OCI-M2 (cell line): Measurements from ENCODE around the gene RPS3.
"Not testable (repeated sequence)": the region's sequence is repeated elsewhere in the genome, so short reads cannot be mapped to it uniquely, and the experiment has no call there.

Source experiments
- DNase-seq: peaks from one replicate; lab custom pipeline; 2025; ENCODE audit not compliant: unreplicated experiment; lab: John Stamatoyannopoulos, UW

The RPS3 gene

DNA sequence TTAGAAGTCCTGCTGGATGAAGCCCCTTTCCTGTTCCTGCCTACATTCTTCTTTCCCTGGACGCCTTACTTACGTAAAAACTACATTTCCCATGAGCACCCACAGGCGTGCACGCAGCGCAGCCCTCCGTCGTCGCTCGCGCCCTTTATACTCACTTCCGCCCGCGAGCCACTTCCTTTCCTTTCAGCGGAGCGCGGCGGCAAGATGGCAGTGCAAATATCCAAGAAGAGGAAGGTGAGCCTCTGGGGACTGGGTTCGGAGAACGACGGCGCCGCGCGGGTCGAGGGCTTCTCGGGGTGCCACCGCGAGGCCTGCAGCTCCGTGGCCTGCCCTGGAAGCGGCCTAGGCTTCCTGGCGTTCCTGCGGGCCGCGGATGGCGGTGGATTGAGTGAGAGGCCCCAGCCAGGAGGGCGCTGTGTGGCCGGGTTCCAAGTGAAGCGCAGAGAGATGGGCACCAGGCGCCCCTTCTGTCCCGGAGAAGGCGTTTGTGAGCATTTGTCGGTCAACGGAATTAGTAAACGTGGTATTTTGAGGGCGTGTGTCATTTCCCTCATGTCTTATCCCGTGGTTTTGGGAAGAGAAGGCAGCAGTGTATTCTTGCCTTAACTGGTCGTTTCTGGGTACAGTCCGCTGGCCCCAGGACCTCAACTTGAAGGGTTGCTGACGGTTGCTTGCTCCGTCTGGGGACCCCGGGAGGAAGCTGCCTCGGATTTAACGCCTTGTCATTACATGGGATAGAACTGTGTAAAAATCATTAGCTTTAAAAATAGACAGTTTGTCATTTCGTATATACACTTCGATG, at the start of gene RPS3:
Gene RPS3 (plus strand): TSS at position 175 of the 802 bp plus-strand sequence. CDS start 30 bp downstream, at position 205.
- peak; percentile 29 for DNase-seq

DNA sequence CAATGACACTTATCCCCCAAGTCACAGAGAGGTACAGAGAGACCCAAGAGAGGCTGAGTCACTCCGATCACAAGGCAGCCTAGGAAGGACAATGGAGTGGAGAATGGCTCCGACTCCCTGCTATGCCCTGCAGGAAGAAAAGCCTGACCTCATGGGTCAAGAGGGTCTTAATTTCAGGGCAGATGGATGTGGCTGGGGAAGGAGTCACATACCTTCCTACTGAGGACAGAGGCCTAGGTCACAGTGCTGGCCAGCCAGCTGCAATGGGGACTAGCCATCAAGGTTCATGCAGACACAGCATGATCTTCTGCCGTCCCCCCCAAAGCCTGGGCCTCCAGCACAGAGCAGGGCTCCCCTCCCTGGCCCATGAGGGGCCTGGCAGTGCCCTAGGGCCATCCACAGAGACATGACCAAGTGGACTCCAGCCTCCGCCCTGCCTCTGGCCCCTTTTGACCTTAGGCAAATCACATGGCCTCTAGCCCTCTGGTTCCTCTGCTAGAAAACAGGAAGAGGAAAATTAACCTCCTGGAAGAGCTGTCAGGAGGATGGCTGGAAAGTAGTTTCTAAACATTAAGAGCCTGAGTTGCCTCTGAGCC, 49.7 kb upstream of the RPS3 start:
- DNase-seq = no peak

DNA sequence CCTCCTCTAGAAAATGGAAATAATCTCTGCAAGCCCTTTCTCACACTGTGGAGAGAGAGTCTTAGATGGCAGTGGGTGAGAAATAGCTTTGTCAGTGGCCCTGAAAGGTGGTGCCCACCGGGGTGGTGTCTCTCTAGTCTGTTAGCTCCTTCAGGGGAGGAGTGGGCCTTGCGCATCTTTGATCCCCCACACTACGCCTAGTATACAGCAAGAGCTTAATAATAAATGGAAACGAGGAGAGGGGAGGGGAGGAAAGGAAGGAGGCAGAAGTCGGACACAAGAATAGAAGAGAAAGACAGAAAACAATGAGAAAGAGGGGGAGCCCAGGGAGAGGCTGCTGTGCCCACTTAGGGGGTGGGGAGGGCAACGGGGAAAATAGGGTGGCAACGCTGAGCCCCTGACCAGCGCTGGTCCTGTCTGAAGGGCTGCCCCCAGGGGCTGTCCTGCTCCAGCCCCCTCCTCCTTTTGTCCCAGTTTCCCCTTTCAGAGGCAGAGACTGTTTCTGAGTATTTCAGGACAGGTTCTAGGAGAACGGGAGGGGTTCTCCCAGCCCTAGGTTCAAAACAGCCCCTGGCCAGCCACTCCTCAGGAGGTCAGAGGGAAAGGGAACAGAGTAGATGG, 49.1 kb upstream of the RPS3 start:
- no peak for DNase-seq

DNA sequence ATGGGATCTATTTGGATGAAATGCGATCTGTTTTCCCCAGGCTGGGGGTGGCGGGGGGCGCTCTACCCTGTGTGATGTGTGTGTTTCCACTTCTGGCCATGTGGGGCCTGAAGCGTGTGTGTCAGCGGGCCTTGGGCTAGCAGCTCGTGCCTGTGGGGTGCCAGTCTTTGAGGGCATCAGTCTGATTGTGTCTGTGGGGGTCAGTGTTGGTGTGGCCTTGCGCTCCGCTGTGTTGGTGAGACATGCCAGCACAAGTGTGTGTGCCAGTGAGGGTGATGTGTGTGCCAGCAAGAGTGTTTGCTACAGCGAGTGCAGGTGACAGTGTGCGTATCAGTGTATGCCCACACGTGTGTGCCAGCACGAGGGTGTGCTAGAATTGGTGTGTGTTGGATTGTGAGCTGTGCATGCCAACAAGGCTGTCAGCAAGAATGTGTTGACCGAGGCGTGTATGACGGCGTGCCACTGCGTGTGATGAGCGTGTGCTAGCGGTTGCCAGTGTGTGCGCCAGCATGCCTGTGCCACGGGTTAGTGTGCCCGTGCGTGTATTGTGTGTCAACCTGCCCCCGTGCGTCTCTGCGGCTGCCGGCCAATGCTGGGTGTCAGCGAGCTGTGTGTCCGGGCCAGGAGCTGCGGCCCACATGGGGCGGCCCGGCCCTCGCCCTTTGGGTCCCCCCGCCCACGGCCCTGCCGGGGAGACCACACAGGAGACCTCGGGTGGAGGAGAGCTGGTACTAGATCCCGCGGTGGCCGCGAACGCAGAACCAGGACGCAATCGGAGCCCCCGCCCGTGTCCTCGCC, 48.4 kb upstream of the RPS3 start:
- DNase-seq = no peak

DNA sequence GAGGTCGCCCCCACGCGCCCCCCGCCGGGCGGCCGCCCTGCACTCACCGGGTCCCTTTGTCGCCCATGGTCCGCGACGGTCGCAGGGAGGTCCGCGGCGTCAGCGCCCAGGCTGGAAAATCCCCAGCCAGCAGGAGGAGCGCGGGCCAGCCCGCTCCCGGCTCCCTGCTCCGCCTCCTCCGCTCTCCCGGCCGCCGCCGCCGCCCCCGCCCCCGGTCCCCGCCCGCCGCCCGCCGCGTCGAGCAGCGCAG, 47.9 kb upstream of the RPS3 start, which contains the start of gene ARRB1:
Gene ARRB1 (minus strand): TSS at position 121 of the 250 bp plus-strand sequence. CDS start 54 bp downstream, at position 67.
- DNase-seq = no peak

DNA sequence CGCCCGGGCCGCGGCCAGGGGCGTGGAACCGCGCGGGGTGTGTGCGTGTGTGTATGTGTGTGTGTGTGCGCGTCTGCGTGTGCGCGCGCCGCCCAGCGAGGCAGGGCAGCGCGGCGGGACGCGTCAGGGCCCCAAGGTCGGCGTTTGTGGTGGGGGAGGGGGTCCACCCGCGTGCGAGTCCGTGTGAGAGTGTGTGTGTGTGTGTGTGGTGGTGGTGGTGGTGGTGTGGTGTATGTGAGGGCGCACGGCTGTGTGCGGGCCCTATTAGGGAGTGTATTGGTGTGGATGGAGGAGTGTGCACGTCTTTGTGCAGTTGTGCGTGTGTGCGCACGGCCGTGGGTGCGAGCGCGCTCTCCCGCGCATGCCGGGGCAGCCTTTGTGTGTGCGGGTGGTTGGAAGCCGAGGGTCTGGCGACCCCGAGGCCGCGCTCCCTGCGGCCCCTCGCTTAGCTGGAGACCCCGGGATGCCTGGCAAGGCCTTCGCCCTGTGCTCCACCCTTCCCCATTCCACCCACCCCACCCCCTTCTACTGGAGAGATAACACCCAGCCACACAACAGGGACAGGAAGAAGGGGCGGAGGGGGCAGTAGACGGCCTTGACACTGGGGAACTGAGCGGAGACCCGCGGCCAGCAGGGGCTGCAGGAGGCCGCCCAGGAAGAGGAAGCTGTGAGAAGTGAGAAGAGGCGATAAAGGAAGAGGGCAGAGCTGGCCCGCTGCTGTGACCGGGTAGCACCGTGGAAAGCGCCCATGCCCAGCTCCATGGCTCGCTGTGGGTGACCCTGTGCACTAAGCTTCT, 47.3 kb upstream of the RPS3 start:
- no peak for DNase-seq

DNA sequence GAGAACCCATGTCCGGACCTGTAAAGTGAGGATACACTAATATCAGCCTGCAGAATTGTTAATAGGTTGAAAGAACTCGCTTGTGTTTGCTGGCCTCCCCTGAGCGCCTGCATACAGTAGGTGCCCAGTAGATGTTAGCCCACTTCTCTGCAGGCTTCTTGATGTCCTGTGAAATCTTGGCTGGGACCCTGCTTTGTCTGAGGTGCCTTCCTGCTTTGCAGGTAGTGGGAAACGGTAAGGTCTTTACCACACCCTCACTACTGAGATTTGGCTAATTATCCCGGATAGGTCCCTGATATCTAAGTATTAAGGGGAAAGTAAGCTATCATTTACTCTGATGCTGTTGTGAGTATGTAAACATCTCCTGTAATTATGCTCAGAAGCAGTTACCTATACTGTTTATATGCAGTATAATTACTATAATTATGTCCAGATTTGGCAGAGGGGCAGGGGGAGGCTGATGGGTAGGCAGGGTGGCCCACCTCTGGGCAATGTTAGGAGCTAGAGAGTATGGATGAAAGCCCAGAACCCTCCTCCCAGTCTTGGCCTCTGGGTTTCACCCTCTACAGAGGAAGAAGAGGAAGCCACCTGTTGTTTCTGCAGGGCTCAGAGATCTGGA, 46.6 kb upstream of the RPS3 start:
- no peak for DNase-seq

DNA sequence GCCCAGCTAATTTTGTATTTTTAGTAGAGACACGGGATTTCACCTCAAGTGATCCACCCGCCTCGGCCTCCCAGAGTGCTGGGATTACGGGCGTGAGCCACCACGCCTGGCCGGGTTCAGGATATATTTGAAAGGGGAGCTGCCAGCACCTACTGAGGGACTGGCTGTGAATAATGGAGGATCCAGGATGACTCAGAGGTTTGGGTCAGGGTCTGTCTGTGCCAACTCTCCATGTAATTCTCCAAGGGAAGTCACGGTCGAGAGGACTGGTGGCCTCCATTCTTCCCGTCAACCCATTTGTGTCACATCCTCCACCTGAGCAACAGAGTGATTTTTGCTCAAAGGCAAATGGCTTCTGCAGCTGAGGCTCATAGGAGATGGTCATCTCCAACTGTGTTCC, 44.3 kb upstream of the RPS3 start:
- no peak for DNase-seq

DNA sequence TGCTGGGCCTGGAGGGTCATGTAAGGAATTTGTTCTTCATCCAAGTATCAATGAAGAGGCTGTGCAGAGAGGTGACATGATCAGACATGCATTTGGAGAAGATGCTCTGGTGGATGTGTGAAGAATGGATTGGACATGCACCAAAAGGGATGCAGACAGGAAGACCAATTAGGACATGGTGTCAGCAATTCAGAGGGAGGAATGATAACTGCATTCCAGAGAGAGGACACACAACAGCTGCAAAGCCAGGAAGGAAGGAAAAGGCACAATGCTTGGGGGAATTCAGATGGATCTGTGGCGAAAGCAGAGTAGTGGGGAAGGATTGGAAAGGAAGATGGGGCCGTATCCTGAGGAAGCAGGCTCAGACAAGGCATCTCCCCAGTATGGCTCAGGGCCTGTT, 42.7 kb upstream of the RPS3 start:
- no peak for DNase-seq

DNA sequence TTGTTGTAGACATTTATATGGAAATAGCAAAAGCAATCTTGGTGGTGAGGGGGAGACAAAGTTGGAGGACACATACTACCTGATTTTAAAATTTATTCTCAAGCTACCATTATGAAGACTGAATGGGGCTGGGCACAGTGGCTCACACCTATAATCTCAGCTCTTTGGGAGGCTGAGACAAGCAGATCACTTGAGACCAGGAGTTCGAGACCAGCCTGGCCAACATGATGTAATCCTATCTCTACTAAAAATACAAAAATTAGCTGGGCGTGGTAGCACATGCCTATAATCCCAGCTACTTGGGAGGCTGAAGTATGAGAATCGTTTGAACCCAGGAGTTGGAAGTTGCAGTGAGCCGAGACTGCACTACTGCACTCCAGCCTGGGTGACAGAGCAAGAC, 37.0 kb upstream of the RPS3 start:
- DNase-seq = not testable (repeated sequence)

DNA sequence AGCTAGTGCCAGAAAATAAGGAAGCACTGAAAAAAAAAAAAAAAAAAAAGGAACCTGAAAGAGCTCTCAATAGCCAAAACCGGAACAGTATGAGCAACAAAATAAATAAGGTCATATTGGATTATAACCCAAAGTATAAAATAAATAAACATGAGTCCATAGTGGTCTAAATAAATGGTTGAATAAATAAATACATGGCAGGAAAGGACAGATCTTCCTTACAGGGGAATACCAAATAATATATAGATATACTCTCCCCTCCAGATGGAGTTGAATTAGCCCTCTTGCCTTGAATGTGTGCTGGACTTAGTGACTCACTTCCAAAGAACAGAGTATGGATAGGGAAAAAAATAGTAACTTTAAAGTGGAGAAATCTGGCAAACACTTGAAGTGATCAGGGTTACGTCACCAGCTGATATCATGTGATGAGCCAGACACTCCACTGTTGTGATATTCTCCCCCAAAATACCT, 33.6 kb upstream of the RPS3 start:
- DNase-seq = no peak

DNA sequence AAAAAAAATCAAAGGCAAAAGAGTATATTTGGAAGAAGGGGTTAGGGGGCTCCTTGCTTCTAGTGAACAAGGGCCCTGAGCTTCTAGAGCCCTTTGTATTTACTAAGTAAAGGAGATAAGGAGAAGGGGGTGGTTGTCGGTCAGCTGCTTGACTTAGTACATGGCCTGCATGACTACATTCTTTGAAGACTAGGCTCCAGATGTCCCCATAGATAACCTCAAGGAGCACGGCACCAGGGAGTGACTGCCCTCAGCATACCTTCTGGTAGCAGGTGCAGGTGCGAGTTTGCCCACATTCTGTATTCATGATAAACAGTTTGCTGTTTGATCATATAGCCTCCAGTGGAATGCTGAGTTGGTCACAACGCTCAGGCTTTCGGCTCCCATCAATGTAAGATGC, 32.5 kb upstream of the RPS3 start:
- DNase-seq = not testable (repeated sequence)

DNA sequence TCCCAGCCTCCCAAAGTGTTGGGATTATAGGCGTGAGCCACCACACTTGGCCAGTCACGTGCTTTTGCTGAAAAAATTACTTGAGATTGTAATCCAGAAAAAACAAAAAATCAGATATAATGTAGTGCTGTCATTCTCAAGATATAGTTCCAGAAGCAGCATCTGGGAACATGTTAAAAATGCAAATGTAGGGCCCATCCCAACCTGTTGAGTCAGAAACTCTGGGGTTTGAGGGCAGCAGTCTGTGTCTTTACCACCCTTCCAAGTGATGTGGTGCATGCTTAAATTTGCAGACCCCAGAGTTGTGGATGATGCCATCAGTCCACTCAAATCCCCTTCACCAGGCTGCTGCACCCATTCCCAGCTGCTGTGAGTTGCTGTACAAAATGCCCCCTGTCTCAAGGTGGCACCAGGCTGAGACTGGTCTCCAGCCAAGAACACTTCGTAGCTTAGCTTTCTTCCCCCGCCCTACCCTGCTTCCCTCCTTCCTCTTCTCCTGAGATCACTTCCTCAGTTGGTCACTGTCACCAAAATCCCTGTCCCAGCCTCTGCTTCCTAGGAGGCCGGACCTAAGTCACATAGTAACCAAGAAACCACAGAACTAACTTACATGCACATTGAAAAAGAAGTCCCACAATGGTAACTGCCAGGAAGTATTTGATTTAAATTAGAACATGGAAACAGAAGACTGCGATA, 29.6 kb upstream of the RPS3 start:
- no peak for DNase-seq

DNA sequence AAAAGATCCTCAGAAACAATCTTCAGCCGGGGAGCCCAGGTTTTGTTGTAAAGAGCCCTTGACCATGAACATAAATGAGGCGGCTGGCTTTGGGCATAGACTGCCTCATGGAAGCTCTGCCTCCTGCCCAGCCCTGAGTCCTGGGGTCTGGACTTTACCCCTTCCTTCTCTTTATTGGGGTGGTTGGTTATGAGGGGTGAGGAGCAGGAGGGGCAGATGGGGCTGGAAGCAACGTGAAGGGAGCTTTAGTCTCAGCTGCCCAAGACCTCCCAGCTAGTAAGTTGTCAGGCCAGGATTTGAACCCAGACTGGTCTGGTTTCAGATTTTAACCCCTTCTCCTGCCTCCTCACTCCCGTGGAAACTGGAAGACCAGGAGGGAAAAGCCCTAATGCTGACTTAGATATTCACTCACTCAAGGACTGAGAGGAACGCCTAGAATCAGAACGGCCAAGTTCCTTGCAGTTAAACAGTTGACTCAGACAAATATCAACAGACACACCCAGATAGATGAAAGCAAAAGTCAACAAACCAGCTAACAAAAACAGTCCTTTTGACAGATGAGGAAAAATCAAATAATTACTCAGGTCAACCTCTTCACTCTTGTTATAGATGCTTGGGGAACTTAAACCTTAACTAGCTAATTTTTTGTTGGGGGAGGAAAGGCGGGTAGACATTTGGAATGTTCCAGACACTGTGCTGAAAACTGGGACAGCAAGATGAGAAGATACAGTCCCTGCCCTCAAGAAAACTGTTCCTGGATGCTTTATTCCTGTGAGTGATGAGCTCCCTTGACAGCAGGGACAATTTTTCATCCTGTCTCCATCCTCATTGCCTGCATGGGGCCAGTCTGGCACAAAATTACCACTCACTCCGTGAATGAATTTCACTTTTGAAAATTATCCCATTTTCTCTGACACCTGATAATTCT, 27.1 kb upstream of the RPS3 start:
- no peak for DNase-seq

DNA sequence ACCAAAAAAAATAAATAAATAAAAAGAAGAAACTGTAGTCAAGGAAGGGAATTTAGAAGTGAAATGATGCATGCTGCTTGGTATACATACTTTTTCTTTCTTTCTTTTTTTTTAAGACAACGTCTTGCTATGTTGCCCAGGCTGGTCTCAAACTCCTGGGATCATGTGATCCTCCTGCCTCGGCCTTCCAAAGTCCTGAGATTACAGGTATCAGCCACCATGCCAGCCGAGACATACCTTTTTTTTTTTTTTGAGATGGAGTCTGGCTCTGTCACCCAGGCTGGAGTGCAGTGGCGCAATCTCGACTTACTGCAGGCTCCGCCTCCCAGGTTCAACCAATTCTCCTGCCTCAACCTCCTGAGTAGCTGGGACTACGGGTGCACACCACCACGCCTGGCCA, 26.1 kb upstream of the RPS3 start:
- DNase-seq = no peak

DNA sequence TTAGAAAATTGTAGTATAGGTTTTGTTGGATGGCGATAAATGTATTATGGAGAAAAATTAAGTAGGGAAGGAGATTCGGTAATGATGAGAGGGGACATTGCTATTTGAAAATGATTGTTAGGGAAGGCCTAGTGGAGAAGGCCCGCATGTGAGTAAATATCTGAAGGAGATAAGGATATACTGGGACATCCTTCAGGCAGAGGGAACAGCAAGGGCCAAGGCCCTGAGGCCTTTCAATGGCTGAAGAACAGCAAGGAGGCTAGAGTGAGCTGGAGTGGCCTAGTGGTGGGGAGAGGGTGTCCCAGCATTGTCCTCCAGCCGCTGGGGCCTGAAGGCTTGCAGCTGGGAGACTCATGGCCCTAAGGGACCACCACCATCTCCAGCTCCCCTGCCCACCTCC, 24.7 kb upstream of the RPS3 start:
- DNase-seq = no peak

DNA sequence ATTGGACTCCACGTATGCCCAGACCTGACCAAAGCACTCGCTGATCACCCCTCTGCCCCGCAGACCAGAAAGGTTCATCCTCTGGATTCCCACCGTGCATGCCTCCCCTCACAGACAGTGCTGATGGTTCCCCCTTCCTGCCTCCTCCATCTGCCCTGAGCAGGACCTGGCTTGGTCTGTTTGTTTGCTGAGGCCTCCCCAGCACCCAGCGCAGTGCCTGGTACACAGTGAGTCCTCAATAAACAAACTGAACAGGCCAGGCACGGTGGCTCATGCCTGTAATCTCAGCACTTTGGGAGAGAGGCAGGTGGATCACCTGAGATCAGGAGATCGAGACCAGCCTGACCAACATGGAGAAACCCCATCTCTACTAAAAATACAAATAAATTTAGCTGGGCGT, 23.7 kb upstream of the RPS3 start:
- no peak for DNase-seq

DNA sequence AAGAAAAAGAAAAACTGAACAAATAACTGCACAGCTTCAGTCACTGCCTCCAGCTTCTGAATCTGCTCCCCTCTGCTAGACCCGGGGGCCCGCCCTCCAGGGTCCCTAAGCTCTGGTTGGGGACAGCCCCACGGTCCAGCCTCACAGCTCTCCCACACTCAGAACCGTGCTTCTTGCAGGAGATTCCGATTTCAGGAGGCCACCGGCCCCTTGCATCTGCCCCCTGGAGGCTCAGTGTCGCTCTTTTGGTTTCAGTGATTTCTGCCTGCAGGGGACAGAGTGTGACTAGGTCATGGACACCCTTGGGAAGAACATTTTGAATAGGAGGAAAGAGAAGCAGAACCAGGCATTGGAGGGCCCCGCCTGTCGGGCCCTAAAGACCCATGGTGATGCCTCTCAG, 23.1 kb upstream of the RPS3 start:
- no peak for DNase-seq

DNA sequence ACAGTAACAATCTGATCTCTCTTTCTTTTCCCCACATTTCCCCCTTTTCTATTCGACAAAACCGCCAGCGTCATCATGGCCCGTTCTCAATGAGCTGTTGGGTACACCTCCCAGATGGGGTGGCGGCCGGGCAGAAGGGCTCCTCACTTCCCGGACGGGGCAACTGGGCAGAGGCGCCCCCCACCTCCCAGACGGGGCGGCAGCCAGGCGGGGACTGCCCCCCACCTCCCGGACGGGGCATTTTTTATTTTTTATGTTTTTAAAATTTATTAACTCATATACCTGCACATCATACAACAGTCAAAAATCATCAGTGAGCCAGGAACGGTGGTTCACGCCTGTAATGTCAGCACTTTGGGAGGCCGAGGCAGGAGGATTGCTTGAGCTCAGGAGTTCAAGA, 20.5 kb upstream of the RPS3 start:
- DNase-seq = not testable (repeated sequence)
